ENCODE measurements around the gene PRR19. TPM values are rescaled to one million over a fixed set of nuclear protein-coding genes. Genes with fewer than 3 reads are reported as not detected.

Gene PRR19
- total RNA-seq, 2 experiments from 2014 or later = 0.16 TPM; not detected in 1

- Histone ChIP-seq H3K4me3 (ENCODE audit: low read length) (no peak overlapping the region), H3K27me3 (ENCODE audit: control insufficient read depth in 1 of 2, insufficient read depth in 2 of 2, low read length in 2 of 2) (peaks cover 19 to 32% of the 10 kb centered on the region in 2 experiments), H3K36me3 (ENCODE audit: insufficient read depth, low read length) (no peaks in the 10 kb centered on the region), H3K9me3 (ENCODE audit: control insufficient read depth in 1 of 2, insufficient read depth in 1 of 2, low read length in 2 of 2) (no peaks in the 10 kb centered on the region), H3K4me1 (ENCODE audit: insufficient read depth, low read length) (peaks cover 22% of the 10 kb centered on the region), H3K27ac (ENCODE audit: low read depth in 1 of 2, low read length in 2 of 2) (no peak overlapping the region)
- POLR2A ChIA-PET = interaction anchor here (1.0 kb wide), 1 partner anchor 10 kb away, joined by 4 read pairs; no protein-coding TSS in a partner anchor
- Mint-ChIP-seq H3K4me3 (no peak overlapping the region), H3K27me3 (peaks cover 43% of the 10 kb centered on the region), H3K4me1 (ENCODE audit: low read depth) (peaks cover 12% of the 10 kb centered on the region), H3K36me3 (ENCODE audit: low read depth) (no peaks in the 10 kb centered on the region), H3K9me3 (no peaks in the 10 kb centered on the region), H3K27ac (no peak overlapping the region)
- ATAC-seq (ENCODE audit: poor library complexity) (no peak), DNase-seq (no peak)
- intact Hi-C loops (cut with DNase I, micrococcal nuclease) = no loop called here
- CTCF ChIA-PET = interaction anchor here (1.0 to 1.1 kb wide), 2 partner anchors 18 to 116 kb away, joined by 3 to 4 read pairs; no protein-coding TSS in a partner anchor
- no peak for TF ChIP-seq CTCF (IDR thresholded peaks at IDR 0.05)
Measured at GRCh38 chr19:42313840-42314755, 12.2 kb downstream of the PRR19 start.

GRCh38 chr19:42315024-42315423, 13.1 kb downstream of the PRR19 start:
- Mint-ChIP-seq H3K27me3 (peaks cover 43% of the 10 kb centered on the region), H3K4me1 (ENCODE audit: low read depth) (peaks cover 12% of the 10 kb centered on the region), H3K4me3 (no peak overlapping the region), H3K27ac (no peak overlapping the region), H3K9me3 (no peaks in the 10 kb centered on the region), H3K36me3 (ENCODE audit: low read depth) (no peaks in the 10 kb centered on the region)
- DNase-seq (no peak), ATAC-seq (ENCODE audit: poor library complexity) (no peak)
- TF ChIP-seq CTCF (IDR thresholded peaks at IDR 0.05) = no peak
- H3K27ac ChIP-seq (ENCODE audit: low read depth in 1 of 2, low read length in 2 of 2) = no peak overlapping the region
- POLR2A ChIA-PET = interaction anchor here (0.6 kb wide), 1 partner anchor 117 kb away, joined by 3 read pairs; no protein-coding TSS in a partner anchor
- H3K4me3 ChIP-seq (ENCODE audit: low read length) = no peak overlapping the region
- no peaks in the 10 kb centered on the region for H3K36me3 ChIP-seq (ENCODE audit: insufficient read depth, low read length)
- peaks cover 19 to 32% of the 10 kb centered on the region in 2 experiments for H3K27me3 ChIP-seq (ENCODE audit: control insufficient read depth in 1 of 2, insufficient read depth in 2 of 2, low read length in 2 of 2)
- CTCF ChIA-PET = interaction anchor here (1.0 kb wide), 1 partner anchor 117 kb away, joined by 4 read pairs; no protein-coding TSS in a partner anchor
- intact Hi-C loops (cut with DNase I, micrococcal nuclease) = no loop called here
- H3K9me3 ChIP-seq (ENCODE audit: control insufficient read depth in 1 of 2, insufficient read depth in 1 of 2, low read length in 2 of 2) = no peaks in the 10 kb centered on the region
- H3K4me1 ChIP-seq (ENCODE audit: insufficient read depth, low read length) = peaks cover 22% of the 10 kb centered on the region

GRCh38 chr19:42316223-42317211, 14.6 kb downstream of the PRR19 start:
- POLR2A ChIA-PET = no interaction called here
- no peak for TF ChIP-seq CTCF (IDR thresholded peaks at IDR 0.05)
- H3K4me3 ChIP-seq (ENCODE audit: low read length) = no peak overlapping the region
- no peaks in the 10 kb centered on the region for H3K36me3 ChIP-seq (ENCODE audit: insufficient read depth, low read length)
- Mint-ChIP-seq H3K27ac (no peak overlapping the region), H3K4me3 (no peak overlapping the region), H3K36me3 (ENCODE audit: low read depth) (no peaks in the 10 kb centered on the region), H3K9me3 (no peaks in the 10 kb centered on the region), H3K4me1 (ENCODE audit: low read depth) (peaks cover 12% of the 10 kb centered on the region), H3K27me3 (peaks cover 40% of the 10 kb centered on the region)
- no peak overlapping the region for H3K27ac ChIP-seq (ENCODE audit: low read depth in 1 of 2, low read length in 2 of 2)
- no peak for ATAC-seq (ENCODE audit: poor library complexity)
- CTCF ChIA-PET = no interaction called here
- intact Hi-C loops (cut with DNase I, micrococcal nuclease) = no loop called here
- H3K9me3 ChIP-seq (ENCODE audit: control insufficient read depth in 1 of 2, insufficient read depth in 1 of 2, low read length in 2 of 2) = no peaks in the 10 kb centered on the region
- H3K27me3 ChIP-seq (ENCODE audit: control insufficient read depth in 1 of 2, insufficient read depth in 2 of 2, low read length in 2 of 2) = peaks cover 19 to 27% of the 10 kb centered on the region in 2 experiments
- DNase-seq = no peak
- peaks cover 22% of the 10 kb centered on the region for H3K4me1 ChIP-seq (ENCODE audit: insufficient read depth, low read length)

Data from CD4-positive, alpha-beta T cell (primary cell).